Fibroblast of the aortic adventitia (primary cell): Measurements from ENCODE around the gene MAPKAP1. TPM values are rescaled to one million over a fixed set of nuclear protein-coding genes. Genes with fewer than 3 reads are reported as not detected.

Source experiments
- DNase-seq: peaks from one replicate; pipeline ENCODE4 v3.0.0-alpha.2; 2010; ENCODE audit warnings: low read depth
- H3K4me3 ChIP-seq: 2 replicates; pipeline ENCODE4 v1.5.1; 2011; ENCODE audit warnings: low read depth, mild to moderate bottlenecking, control low read depth, low read length, moderate library complexity
- total RNA-seq: library from RNA; depleted of rRNA; stranded (reverse); fragments of >200 nt; gene quantifications from 2 replicates; pipeline ENCODE4 v1.2.3, GENCODE V29; 2012; ENCODE audit warnings: low replicate concordance
- TF ChIP-seq, protein P1 (sequence below): IDR thresholded peaks from 2 replicates; pipeline ENCODE4 v1.5.1; 2011; ENCODE audit warnings: mild to moderate bottlenecking, low read length, control low read depth, inconsistent platforms; ENCODE audit not compliant: insufficient read depth

Gene MAPKAP1
- total RNA-seq, 1 donor, result 90.6 TPM

DNA sequence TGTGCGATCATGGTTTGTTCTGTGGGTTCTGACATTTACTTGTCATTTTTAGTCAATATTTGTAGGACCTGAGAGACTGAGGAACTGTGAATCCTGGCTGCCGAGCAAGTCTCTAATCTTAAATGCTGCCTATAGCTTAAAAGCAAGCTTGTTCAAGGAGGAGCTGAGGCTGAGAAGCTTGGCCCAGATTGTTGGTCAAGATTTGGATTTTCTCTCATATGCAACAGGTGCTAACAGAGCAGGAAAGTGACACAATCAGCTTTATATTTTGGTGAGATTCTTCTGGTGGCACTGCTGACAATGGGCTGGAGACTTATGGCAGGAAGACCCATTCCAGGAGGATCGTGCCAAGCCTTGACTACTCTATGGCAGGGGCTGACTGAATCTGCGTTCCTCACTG, 192.5 kb downstream of the MAPKAP1 start:
- H3K4me3 ChIP-seq, result no peak overlapping the region
- DNase-seq, result no peak
- TF ChIP-seq, protein P1, sequence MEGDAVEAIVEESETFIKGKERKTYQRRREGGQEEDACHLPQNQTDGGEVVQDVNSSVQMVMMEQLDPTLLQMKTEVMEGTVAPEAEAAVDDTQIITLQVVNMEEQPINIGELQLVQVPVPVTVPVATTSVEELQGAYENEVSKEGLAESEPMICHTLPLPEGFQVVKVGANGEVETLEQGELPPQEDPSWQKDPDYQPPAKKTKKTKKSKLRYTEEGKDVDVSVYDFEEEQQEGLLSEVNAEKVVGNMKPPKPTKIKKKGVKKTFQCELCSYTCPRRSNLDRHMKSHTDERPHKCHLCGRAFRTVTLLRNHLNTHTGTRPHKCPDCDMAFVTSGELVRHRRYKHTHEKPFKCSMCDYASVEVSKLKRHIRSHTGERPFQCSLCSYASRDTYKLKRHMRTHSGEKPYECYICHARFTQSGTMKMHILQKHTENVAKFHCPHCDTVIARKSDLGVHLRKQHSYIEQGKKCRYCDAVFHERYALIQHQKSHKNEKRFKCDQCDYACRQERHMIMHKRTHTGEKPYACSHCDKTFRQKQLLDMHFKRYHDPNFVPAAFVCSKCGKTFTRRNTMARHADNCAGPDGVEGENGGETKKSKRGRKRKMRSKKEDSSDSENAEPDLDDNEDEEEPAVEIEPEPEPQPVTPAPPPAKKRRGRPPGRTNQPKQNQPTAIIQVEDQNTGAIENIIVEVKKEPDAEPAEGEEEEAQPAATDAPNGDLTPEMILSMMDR, result no peak

DNA sequence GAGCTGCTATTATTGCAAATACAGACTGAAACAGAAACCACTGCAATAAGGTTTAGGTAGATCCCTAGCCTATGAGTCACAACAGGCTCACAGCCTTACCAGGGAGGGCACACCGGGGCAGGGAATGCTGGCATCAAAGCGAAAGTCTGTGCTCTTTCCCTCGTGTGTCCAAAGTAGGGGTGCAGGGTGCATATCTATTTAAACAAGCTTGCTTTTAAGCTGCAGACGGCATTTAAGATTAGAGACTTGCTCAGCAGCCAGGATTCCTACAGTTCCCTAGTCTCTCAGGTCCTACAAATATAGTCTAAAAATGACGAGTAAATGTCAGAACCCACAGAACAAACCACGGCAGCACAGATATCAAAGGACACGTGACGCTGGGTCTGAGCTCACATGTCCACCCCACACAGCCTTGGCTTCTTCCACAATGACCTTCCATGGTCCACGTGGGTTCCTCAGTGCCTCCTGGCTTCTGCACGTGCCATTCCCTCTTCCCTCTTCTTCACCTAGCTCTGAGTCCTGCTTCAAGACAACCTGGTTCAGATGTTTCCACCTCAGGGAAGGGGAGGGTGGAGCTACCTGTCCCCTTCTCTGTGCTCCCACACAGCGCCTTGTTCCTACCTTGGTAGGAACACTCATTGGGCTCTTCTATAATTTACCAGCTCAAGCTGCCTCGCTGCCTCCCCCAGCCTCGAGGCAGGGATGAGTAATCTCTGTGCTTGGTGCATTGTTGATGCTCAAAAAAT, 193.2 kb downstream of the MAPKAP1 start:
- TF ChIP-seq, protein P1, result no peak
- peak overlapping the region; percentile 29 for H3K4me3 ChIP-seq
- DNase-seq, result peak; percentile 73

DNA sequence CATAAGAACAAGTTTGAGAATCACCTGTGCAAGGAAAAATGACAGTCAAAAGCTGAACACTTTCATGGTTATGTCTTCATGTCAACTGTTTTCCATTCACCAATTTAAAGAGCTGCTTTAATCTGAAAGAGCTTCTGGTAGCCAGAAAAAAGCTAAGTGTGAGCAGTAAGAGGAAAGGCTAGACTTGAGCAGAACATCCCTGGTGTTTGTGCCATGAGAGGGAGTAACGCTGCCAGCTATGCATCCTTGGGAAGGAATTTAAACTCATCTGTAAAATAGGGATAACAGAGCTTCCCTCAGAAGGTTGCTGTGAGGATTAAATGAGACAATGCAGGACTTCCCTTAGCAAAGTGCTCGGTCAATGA, 193.7 kb downstream of the MAPKAP1 start:
- TF ChIP-seq, protein P1, result no peak
- peak overlapping the region; percentile 13 for H3K4me3 ChIP-seq
- no peak for DNase-seq

DNA sequence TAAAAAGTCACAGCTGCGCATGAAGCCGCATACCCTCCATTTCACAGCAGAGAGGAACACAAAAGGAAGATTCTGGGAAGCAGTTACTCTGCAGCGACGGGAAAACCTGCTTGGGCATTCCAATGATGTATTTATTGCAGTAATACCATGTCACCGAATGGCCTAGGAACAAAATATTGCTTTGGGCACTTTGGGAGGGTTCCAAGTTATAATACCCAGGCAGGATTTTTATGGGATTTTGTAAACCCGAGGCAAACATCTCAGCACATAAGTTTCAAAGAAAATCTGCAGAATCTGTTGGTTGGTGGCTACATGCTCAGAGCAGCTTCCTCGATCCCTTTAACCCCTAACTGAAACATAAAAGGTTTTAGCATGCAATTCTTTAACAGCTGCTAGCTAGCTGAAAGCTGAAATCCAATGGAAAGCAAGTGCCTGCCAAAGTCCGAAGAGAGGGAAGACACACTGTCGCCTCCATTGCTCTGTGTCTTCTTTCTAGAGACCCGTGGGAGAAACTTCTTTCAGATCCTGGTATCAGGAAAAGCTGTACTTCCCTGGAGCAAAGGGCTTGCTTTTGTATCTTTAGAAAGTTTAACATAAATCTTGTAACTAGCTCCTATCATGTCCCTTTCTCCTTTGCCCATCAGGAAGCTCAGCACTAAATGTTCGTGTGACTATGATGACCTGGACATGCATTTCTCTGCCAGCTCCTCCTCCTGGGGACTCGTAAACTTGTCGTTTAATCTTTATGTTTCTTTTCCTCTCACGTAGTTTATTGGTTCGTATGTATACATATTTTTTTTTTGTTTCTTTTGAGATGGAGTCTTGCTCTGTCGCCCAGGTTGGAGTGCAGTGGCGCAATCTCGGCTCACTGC, 195.0 kb downstream of the MAPKAP1 start:
- no peak overlapping the region for H3K4me3 ChIP-seq
- TF ChIP-seq, protein P1, result no peak
- DNase-seq, result no peak

DNA sequence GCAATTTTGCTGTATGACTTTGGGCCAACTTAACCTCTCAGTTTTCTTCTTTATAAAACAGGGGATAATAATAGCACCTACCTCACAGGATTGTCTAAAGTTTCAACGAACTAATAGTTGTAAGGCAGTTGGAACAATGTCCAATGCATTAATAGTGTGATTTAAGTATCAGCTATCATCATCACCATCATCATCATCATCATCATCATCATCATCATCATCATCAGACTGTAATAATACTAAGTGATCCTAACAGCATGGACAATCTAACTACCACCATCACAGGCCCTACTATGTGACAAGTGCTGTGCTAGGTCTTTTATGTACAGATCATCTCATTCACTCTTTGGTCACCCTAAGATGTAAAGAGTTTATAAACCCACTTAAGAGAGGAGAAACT, 196.0 kb downstream of the MAPKAP1 start:
- TF ChIP-seq, protein P1, result no peak
- DNase-seq, result no peak

DNA sequence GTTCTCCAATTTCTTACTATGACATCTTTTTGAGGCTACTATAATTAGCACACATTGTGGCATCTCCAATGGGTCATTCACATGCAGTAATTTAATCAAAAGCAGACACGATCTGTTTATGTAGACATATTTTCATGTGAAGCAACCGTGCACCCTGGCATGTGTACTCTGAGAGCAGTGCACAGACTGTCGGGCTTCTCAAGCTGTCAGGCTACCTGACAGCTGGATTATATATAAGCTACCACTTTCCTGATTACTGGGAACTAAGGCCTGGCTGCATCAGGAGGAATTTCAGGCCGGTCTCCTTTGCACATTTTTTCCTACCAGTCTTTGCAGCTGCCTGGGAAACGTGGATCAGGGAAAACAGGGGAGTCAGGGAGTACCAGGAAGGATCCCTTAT, 197.5 kb downstream of the MAPKAP1 start:
- H3K4me3 ChIP-seq, result no peak overlapping the region
- DNase-seq, result peak; percentile 86
- TF ChIP-seq, protein P1, result peak; percentile 28

More for the DNA sequence above, 196.0 kb downstream of the MAPKAP1 start:
- no peak overlapping the region for H3K4me3 ChIP-seq
